ENCODE data around the gene ATP1B3. TPM values are rescaled to one million over a fixed set of nuclear protein-coding genes. Genes with fewer than 3 reads are reported as not detected.
A peak's percentile ranks its signal among the peaks of the same experiment; 100 is the strongest.
"Not testable (repeated sequence)": the region's sequence is repeated elsewhere in the genome, so short reads cannot be mapped to it uniquely, and the experiment has no call there.

Gene ATP1B3
- polyA plus RNA-seq (ENCODE audit: insufficient read length in 3 of 3), result 100 to 1,000 TPM; 136 to 207 (median 186) TPM
- long read RNA-seq, donor 1, transcript ATP1B3-201 (7 exons, 1,811 nt), result major isoform, 62 of 94 reads
- long read RNA-seq, donor 1, partial matches to known transcripts, result 31 of 94 reads
- long read RNA-seq, donor 1, other reads (novel, unspliced or antisense), result 0 of 94 reads
- long read RNA-seq, donor 2, transcript ATP1B3-201 (7 exons, 1,811 nt), result major isoform, 44 of 90 reads
- long read RNA-seq, donor 2, partial matches to known transcripts, result 46 of 90 reads
- long read RNA-seq, donor 2, other reads (novel, unspliced or antisense), result 0 of 90 reads
- long read RNA-seq, donor 3, transcript ATP1B3-201 (7 exons, 1,811 nt), result major isoform, 45 of 87 reads
- long read RNA-seq, donor 3, partial matches to known transcripts, result 37 of 87 reads
- long read RNA-seq, donor 3, other reads (novel, unspliced or antisense), result 5 of 87 reads
- long read RNA-seq, donor 4, transcript ATP1B3-201 (7 exons, 1,811 nt), result major isoform, 57 of 79 reads
- long read RNA-seq, donor 4, partial matches to known transcripts, result 21 of 79 reads
- long read RNA-seq, donor 4, other reads (novel, unspliced or antisense), result 0 of 79 reads
- long read RNA-seq, donor 5, transcript ATP1B3-201 (7 exons, 1,811 nt), result major isoform, 24 of 30 reads
- long read RNA-seq, donor 5, partial matches to known transcripts, result 6 of 30 reads
- long read RNA-seq, donor 5, other reads (novel, unspliced or antisense), result 0 of 30 reads
- long read RNA-seq, donor 6, transcript ATP1B3-201 (7 exons, 1,811 nt), result major isoform, 26 of 94 reads
- long read RNA-seq, donor 6, partial matches to known transcripts, result 56 of 94 reads
- long read RNA-seq, donor 6, other reads (novel, unspliced or antisense), result 10 of 94 reads
- long read RNA-seq, donor 7, transcript ATP1B3-201 (7 exons, 1,811 nt), result major isoform, 72 of 78 reads
- long read RNA-seq, donor 7, partial matches to known transcripts, result 5 of 78 reads
- long read RNA-seq, donor 7, other reads (novel, unspliced or antisense), result 0 of 78 reads
- long read RNA-seq, donor 8, transcript ATP1B3-201 (7 exons, 1,811 nt), result major isoform, 21 of 29 reads
- long read RNA-seq, donor 8, partial matches to known transcripts, result 8 of 29 reads
- long read RNA-seq, donor 8, other reads (novel, unspliced or antisense), result 0 of 29 reads
- long read RNA-seq, donor 9, transcript ATP1B3-201 (7 exons, 1,811 nt), result major isoform, 49 of 88 reads
- long read RNA-seq, donor 9, partial matches to known transcripts, result 39 of 88 reads
- long read RNA-seq, donor 9, other reads (novel, unspliced or antisense), result 0 of 88 reads
- long read RNA-seq, donor 10, transcript ATP1B3-201 (7 exons, 1,811 nt), result major isoform, 59 of 114 reads
- long read RNA-seq, donor 10, partial matches to known transcripts, result 47 of 114 reads
- long read RNA-seq, donor 10, other reads (novel, unspliced or antisense), result 6 of 114 reads
- long read RNA-seq, donor 11, transcript ATP1B3-201 (7 exons, 1,811 nt), result major isoform, 36 of 37 reads
- long read RNA-seq, donor 11, partial matches to known transcripts, result 0 of 37 reads
- long read RNA-seq, donor 11, other reads (novel, unspliced or antisense), result 0 of 37 reads
- long read RNA-seq, donor 12, transcript ATP1B3-201 (7 exons, 1,811 nt), result major isoform, 53 of 67 reads
- long read RNA-seq, donor 12, partial matches to known transcripts, result 14 of 67 reads
- long read RNA-seq, donor 12, other reads (novel, unspliced or antisense), result 0 of 67 reads
- long read RNA-seq, donor 13, transcript ATP1B3-201 (7 exons, 1,811 nt), result major isoform, 24 of 25 reads
- long read RNA-seq, donor 13, partial matches to known transcripts, result 0 of 25 reads
- long read RNA-seq, donor 13, other reads (novel, unspliced or antisense), result 0 of 25 reads
- long read RNA-seq, donor 14, result 0 reads
- long read RNA-seq, donor 15, transcript ATP1B3-201 (7 exons, 1,811 nt), result major isoform, 71 of 93 reads
- long read RNA-seq, donor 15, partial matches to known transcripts, result 19 of 93 reads
- long read RNA-seq, donor 15, other reads (novel, unspliced or antisense), result 0 of 93 reads
- long read RNA-seq, donor 16, transcript ATP1B3-201 (7 exons, 1,811 nt), result major isoform, 59 of 72 reads
- long read RNA-seq, donor 16, partial matches to known transcripts, result 12 of 72 reads
- long read RNA-seq, donor 16, other reads (novel, unspliced or antisense), result 0 of 72 reads

GRCh38 chr3:141876381-141876890, at the start of gene ATP1B3:
TSS of gene ATP1B3 (plus strand) at chr3:141876643. CDS start at chr3:141876802, 159 bp downstream.
- DNase-seq, result peak; percentile 77

DNA sequence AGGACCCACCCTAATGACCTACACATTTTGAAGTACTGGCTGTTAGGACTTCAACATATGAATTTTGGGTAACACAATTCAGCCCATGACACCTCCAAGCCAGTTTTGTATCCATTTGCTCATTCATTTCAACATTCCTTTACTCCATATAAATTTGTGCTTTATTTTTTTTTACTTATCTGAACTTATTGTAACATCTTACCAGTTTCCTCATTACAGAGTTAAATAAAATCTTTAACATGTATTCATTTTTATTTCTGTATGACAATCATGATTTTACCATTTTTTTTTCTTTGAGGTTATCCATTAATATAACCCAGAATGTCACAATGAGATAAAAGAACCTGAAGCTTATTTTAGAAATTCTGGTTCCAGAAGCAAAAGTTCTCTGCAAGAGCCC, 48.0 kb upstream of the ATP1B3 start:
- no peak for DNase-seq

DNA sequence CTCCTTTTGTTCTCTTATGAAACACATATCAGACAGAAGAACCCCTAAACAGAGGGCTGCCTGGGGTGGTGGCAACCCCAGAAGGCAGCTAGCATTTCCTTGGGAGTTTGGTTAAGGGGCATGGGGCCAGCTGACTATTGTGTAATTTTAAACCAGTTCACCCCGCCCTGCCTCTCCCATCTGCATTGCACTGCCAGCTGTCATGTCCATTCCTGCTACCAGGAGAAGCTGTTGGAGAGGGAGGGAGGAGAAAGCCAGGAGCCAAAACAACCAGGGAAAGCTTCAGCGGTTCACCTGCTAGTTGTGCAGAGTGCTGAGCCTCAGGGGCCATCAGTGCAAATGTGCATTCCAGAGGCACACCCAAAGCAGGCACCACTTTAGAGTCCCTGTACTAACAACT, 47.6 kb upstream of the ATP1B3 start:
- DNase-seq, result no peak

GRCh38 chr3:141830508-141830907, 45.9 kb upstream of the ATP1B3 start:
- DNase-seq, result no peak

DNA sequence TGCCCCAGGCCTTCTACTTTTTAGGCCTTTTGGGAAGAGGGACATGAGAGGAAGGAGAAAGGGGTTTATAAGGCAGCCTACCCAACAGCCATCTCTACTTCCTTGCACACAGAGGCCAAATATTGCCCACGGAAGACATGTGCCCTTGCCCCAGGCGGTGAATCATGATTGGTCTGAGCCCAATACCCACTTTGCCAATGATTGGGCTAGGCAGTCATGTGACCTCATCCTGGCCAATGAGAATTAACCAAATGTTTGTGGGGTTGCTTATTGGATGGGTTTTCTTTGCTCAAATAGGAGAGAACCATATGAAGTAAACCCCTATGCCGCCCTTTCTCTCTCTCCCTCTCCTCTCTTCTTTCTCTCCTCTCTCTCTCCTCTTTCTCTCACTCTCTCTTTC, 42.2 kb upstream of the ATP1B3 start:
- no peak for DNase-seq

GRCh38 chr3:141835557-141836229, 40.8 kb upstream of the ATP1B3 start:
- no peak for DNase-seq

GRCh38 chr3:141839389-141839788, 37.1 kb upstream of the ATP1B3 start:
- DNase-seq, result no peak

DNA sequence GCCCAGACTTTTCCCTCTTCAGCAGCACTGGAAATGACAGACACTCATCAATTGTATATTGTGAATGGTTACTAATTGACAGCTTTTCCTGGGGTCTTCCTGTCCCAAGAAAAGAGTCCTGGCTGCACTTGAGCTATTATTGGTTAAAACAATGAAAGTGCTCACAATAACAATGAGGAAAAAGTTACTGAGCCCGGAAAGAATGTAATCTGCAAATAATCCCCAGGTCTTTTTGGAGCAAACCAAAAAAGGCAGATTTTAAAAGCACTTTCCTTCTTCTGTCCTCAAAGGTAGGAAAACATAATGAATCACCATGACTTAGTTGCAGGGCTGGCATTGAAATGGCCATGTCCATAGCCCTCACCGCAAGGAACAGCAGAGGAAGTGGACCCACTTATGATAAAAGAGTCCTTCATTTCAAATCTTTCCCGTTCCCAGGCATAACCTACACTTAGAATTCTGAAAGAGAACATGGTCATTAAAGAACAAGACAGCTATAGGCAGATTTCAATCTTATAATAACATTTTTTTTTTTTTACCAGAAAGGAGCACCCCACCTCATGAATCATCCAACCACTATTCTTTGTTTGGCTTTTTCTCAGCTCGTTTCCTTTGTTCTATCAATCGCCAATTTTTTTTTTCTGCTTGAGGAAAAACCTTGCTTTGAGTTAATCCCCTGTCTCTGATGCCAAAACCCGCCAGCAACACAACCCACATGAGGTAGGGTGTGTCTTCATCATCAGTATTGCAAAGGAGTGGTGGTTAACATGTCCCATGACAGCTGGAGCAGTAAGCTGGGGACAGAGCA, 35.5 kb upstream of the ATP1B3 start:
- DNase-seq, result no peak

GRCh38 chr3:141844108-141844507, 32.3 kb upstream of the ATP1B3 start:
- no peak for DNase-seq

DNA sequence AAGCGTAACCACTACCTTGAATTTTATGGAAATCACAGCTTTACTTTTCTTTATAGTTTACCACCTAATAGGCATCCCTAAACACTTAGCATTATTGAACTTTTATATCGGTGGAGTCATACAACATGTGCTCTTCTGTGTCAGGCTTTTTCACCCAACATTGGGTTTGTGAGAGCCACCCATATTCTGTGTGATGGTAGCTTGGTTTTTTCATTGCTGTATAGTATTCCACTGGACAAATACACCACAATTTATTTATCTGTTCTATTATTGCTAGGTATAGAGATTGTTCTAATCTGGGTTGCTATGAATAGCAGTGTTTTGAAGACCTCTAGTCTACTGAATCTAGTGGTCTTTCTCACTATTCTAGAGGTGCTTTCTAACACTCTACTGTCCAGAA, 31.6 kb upstream of the ATP1B3 start:
- DNase-seq, result no peak

GRCh38 chr3:141845407-141846049, 30.9 kb upstream of the ATP1B3 start:
- no peak for DNase-seq

GRCh38 chr3:141846050-141846433, 30.4 kb upstream of the ATP1B3 start:
- DNase-seq, result no peak

DNA sequence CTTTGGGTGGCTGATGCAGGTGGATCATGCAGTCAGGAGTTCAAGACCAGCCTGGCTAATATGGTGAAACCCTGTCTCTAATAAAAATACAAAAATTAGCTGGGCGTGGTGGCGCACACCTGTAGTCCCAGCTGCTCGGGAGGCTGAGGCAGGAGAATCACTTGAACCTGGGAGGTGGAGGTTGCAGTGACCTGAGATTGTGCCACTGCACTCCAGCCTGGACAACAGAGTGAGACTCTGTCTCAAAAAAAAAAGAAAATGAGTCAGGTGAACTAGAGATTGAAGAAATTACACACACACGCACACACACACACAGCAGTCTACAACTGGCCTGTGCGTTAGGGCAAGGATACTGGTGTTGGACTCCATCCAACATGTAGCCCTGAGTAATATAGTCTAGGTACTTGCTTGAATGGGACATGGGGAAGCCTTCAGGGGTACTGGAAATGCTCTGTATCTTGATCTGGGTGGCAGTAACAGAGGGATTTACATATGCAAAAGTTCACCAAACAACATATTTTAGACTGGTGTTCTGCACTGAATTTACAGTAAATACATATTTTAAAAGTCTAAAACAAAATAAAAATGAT, 28.2 kb upstream of the ATP1B3 start:
- DNase-seq, result not testable (repeated sequence)

DNA sequence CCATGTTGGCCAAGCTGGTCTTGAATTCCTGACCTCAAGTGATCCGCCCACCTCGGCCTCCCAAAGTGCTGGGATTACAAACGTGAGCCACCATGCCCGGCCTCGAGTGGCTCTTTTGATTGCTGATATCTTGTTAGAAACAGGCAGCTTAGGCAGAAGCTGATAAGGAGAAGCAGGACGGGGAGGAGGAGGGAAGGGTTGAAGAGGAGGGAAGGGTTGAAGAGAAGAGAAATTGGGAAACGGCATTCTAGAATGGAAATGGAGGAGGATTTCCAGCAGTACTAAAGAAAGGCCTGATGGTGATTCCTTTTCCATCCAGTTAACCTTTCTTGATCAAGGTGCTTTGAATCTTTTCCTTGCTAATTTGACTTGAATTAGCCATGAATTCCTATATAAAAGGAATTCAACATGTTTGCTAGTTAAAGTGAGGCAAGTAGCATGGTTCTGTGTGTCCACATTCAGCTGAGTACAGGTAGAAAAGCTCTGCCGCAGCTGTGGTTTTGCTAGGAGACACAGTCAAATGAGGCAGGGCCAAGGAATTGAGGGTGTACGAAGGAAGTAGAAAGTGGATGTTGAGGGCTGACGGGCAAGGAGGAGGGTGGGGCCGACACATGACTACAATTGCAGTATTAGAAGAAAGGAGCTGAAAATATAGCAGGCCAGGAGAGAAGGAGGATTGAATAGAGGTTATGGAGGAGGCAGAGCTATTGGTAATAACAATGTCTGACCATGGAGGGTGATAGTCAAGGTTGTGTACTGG, 27.2 kb upstream of the ATP1B3 start:
- no peak for DNase-seq

- no peak for DNase-seq
Observed at GRCh38 chr3:141851411-141851810, 25.0 kb upstream of the ATP1B3 start.

GRCh38 chr3:141853081-141853601, 23.3 kb upstream of the ATP1B3 start:
- no peak for DNase-seq
